Fibroblast of pulmonary artery (primary cell): ENCODE measurements around the gene TMEM238.
A peak's percentile ranks its signal among the peaks of the same experiment; 100 is the strongest.

Experiments used
- DNase-seq: peaks from one replicate; pipeline ENCODE4 v3.0.0-alpha.2; 2010; ENCODE audit warnings: low read depth
- H3K4me3 ChIP-seq: replicated peaks from 2 replicates; pipeline ENCODE4 v1.5.1; 2011; ENCODE audit warnings: low read depth, mild to moderate bottlenecking, control low read depth, low read length, moderate library complexity
- CTCF ChIP-seq: IDR thresholded peaks from 2 replicates; pipeline ENCODE4 v1.5.1; 2011; ENCODE audit warnings: mild to moderate bottlenecking, control low read depth, low read length, inconsistent platforms; ENCODE audit errors: missing control alignments

The TMEM238 gene

GRCh38 chr19:55390461-55390880, 6.4 kb upstream of the TMEM238 start:
- no peak for DNase-seq
- no peak for TF ChIP-seq CTCF
- no peak overlapping the region for H3K4me3 ChIP-seq

GRCh38 chr19:55389386-55390317, 5.6 kb upstream of the TMEM238 start:
- H3K4me3 ChIP-seq = no peak overlapping the region
- no peak for TF ChIP-seq CTCF
- DNase-seq = no peak

- no peak for TF ChIP-seq CTCF
- DNase-seq = no peak
- peak overlapping the region; percentile 99 for H3K4me3 ChIP-seq
These were observed 3.8 kb upstream of the TMEM238 start for GRCh38 chr19:55387736-55388497.

GRCh38 chr19:55386493-55386971, 2.4 kb upstream of the TMEM238 start:
- TF ChIP-seq CTCF = no peak
- peak overlapping the region; percentile 99 for H3K4me3 ChIP-seq
- DNase-seq = no peak

- no peak for TF ChIP-seq CTCF
- DNase-seq = peak; percentile 99
- peak within 1 kb of the TSS; percentile 99 for H3K4me3 ChIP-seq
These were observed 1.8 kb upstream of the TMEM238 start, which contains the start of gene RPL28 for GRCh38 chr19:55385724-55386492. RPL28 (plus strand) TSS chr19:55385932; CDS start chr19:55386358, 426 bp downstream.

GRCh38 chr19:55384920-55385723, 1.0 kb upstream of the TMEM238 start:
- peak; percentile 95 for DNase-seq
- TF ChIP-seq CTCF = no peak
- H3K4me3 ChIP-seq = peak overlapping the region; percentile 99
